Measurements from ENCODE around the gene RAD52.

Gene RAD52

DNA sequence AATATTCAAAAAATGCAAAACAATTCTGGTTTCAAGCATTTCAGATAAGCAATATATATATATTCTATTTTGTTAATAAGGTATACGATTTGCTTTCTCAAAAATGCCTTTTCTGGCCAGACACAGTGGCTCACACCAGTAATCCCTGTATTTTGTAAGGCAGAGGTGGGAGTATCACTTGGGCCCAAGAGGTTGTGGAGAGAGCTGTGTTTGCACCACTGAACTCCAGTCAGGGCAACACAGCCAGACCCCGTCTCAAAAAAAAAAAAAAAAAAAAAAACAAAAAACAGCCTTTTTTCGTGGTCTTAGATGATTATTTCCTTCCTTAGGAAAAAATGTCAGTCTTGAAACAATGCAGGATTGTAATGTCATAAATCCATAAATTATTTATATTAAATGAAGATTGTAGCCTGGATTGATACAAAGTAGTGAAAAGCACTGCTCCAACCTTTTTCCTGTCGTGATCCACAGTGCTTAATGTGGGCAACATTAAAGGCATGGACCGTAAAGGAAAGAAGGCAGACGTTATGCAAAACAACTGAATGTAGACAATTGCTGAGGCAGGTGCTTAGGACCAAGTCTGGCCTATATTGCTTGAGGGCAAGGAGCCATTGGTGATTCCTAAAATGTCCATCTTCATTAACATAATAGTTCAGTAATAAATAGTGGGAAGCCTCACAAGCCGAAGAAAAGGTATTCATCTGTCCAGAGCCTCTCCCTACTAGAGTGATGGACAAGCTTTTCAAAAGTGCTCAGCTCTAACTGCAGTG lies 36.8 kb downstream of the RAD52 start:
- DNase-seq = no peak

DNA sequence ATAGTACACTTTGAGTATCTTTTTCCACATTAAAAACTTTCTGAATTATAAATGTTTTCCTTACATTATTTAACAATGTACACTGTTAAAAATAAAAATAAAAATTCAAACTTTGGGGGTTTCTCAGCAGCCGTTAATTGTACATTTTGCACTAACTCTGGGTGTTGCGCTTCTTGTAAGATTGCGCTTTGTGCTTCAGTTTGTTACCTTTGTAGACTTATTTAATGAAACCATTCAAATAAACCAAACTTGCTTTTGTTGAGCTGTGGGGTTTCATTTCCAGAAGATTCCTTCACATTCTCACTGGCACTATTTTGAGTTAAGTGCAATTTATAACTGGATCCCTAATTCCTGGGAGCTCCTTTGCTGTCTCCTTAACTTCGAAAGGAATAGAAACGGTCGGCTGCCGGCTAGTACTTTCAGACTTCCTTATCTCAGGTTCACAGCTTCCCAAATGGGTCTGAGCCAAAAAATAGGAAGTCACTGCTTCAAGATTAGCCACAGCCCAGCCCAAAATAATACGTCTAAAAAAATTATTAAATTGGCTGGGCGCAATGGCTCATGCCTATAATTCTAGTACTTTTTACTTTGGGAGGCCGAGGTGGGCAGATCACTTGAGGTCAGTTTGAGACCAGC lies 38.2 kb downstream of the RAD52 start:
- no peak for DNase-seq

DNA sequence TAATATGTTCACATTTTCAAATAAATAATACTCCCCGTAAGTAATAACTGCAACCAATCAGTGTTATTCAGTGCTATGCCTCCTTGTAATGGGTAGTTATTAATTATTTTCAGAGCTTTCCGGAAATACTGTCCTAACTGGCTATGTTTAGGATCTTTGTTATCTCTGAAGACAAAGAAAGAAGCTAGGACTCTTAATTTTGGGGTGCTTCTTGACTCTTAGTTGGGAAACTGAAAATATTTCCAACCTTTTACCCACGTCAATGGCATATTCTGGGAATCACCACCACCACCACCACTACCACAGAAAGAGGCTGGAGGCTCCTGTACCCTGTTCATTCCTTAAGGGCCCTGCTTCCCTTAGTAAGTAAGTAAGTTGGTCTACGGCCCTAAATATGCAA lies 39.1 kb downstream of the RAD52 start:
- DNase-seq = no peak

DNA sequence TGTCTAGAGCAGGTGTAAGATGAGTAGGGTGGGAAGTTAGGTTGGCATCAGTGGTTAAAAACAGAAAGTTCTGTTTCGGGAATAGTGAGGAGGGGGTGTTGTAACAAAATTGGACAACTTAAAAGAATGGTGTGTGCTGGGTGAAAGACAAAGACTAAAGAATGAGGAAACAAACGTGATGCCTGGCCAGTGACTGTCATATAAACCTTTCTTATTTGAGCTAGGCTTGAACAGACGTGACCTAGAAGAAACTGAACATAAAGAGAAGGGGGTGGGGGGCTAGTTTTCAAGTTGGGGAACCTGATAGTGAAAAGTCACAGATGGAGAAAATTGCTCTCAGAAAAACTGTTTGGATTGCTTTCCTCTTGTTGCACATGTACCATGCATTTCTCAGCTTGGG lies 39.6 kb downstream of the RAD52 start:
- no peak for DNase-seq

DNA sequence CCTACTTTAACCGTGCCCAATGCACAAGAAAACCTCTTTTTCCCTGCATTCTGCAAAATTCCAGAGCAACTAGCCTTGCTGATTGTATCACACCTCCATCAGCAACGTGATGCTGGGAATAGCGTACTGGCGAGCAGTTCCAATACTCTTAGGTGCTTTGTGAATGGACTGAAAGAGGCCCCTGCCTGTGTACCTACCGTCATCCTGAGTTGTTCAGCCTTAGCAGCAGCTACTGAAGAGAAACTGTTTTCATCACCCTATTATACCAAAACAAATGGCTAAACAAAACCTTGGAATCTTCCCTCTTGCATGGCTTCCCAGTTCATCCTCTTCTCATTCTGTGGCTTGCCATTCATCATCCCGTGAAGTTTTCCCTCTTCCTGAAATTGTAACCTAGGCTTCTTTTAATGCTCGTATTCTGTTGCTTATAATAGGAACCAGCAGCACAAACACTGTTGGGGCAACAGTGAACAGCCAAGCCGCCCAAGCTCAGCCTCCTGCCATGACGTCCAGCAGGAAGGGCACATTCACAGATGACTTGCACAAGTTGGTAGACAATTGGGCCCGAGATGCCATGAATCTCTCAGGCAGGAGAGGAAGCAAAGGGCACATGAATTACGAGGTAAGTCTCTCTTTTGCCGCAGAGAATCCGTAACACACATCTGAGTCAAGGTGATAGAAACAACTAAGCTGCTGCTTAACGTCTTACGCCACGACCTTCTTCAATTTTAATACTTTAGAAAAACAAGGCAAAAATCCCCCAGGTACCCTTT lies 41.9 kb downstream of the RAD52 start:
- DNase-seq = no peak

DNA sequence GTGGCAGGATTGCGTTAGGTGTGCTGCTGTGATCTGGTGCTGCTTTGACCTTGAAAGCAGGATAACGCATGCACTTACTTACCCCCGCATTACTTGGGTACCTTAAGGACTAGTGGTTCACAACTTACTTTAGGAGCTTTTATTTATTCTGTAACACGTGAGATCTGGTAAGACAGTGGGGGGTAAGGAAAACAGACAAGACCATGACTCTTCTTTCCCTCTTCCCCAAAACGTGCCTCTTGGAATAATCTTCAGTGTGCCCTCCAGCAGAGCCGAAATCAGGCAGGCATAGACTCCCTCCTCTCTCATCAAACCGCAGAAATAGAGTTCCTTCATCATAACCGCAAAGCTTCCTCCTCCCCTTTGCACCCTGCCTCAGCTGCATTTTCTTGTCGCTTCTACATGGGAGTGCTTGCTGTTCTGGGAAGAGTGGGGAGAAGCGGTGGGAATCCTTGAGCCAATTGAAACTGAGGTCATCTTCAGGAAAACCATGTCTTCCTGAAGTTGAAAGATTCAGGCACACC lies 43.4 kb downstream of the RAD52 start:
- no peak for DNase-seq

DNA sequence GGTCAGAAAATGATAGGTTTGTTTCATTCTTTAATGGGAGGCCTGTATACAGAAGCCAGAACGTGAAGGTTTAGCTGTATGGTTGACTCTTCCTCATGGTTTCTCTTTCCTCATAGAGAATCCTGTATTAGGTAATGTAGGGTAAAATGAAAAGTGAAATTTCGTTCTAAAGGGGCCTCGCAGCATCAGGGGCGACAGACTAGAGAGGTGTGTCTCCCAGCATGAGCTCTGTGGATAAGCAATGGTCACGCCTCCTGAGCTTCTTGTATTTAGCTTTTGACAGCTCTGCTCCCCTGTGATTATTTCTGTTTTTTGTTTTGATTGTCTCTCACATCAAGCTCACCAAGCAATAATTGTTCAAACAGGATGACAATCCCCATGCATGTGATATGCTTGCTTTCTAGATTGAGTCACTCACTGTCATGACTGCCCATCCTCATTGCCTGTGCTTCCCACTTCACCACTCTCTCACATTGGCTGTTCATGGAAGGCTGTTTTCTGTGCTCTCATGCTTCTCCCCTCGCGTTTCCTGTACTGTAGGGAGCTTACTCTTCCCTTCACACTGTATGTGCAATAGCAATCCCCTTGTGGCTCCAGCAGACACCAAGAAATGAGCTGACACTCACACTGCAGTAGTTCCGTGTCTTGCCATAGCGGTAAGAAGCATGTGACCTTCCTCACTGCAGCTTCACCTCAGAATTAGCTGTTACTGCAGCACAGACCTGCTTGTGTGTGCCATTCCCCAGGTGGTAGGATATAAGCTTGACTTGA lies 44.0 kb downstream of the RAD52 start:
- no peak for DNase-seq

DNA sequence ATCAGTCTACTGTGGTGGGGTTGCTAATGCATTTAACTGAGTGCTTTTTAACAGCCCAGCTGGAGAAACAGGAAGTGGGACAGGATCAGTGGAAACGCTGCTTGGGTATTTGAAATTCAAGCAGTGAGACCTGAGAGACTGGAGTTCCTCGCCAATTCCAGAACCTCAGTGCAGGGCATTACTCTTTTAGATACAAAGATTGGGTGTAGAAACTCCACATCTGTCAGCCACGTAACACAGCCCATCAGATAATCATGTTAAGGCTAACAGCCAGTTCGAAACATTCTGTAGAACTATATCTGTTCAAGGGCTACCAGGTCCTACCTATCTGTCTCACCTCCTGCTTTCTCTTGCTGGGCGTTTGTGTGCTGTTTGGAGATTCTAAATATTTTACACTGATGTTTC lies 45.5 kb downstream of the RAD52 start:
- no peak for DNase-seq

DNA sequence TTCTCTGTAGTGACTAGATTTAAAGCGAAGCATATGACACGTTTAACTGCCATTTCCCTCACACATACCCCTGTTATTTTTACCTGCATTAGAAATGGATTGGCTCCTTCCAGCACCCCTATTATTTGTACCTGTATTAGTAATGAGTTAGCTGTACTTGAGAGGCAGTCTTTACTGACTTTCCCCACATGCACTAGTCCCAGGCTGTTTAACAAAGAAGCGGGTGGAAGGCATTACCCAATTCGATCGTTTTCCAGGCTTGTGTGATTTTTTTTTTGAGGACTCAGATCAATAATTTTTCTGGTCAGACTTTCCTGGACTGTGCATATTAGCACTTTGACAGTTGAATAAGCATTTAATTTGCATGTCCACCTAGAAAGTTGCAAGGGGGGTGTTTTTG lies 46.4 kb downstream of the RAD52 start:
- no peak for DNase-seq

DNA sequence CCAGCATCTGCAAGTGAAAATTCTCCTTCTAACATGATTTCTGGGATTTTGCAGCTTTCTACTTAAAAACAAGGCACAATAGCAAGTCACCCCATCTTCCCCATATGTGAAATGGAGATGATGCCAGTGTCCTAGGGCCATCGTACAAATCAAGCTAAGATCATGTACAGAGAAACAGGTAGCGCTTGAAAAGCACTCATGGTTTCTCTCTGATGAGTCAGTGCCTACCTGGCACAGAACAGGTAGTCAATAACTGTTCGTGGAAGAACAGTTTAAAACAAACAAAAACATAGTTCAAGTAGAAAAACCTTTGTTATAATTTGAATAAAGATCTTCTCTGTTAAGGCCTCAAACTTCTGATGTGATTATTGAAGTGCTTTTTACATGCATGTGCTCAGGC lies 46.9 kb downstream of the RAD52 start:
- no peak for DNase-seq

DNA sequence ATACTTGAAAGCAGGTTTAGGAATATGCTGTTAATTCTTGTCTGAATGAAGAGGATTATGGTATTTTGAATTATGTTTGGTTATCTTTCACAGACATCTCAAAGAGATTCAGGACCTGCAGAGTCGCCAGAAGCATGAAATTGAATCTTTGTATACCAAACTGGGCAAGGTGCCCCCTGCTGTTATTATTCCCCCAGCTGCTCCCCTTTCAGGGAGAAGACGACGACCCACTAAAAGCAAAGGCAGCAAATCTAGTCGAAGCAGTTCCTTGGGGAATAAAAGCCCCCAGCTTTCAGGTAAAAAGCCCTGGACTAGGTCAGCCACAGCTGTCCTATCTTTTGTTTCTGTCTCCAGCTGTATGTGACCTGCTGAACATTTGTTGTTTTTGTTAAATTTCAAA lies 52.1 kb downstream of the RAD52 start:
- no peak for DNase-seq

DNA sequence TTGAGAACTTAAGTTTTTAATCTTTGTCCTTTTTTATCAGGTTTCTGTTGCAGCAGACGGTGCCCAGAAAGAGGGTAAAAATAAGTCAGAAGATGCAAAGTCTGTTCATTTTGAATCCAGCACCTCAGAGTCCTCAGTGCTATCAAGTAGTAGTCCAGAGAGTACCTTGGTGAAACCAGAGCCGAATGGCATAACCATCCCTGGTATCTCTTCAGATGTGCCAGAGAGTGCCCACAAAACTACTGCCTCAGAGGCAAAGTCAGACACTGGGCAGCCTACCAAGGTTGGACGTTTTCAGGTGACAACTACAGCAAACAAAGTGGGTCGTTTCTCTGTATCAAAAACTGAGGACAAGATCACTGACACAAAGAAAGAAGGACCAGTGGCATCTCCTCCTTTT lies 53.5 kb downstream of the RAD52 start:
- DNase-seq = no peak

DNA sequence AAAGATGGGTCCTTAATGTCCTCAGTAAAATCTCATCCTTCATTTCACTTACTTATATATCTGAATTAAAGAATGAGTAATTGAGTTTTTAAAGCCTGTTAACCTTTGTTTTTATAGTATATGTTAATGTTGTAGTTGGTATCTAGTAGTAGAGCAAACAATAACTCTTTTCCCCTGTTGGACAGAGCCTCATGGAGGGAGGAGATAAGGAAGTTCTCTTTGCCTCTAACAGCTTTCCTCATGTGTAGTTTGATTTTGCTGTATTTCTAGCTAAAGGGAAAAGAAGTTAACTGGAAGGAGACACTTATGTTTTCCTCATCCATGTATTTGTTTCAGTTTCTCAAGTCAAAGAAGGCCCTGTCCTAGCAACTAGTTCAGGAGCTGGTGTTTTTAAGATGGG lies 55.3 kb downstream of the RAD52 start:
- DNase-seq = no peak

DNA sequence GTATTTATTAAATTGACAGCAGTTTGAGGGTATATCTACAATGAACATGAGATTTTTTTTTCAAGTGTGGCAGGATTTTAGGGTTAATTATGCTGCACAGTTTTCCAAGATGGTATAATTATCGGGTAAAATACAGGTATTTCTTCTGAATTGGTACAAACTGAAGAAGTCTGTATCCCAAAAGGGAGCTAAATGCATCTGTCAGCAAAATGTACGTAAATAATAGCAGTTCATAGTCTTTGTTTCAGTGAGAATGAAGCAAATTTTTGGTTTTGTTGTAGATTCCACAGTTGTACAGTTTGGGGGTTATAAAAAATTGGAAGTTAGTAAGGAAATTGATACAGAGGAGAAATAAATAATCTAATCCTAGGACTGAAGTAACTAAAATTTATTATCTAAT lies 63.3 kb downstream of the RAD52 start:
- DNase-seq = no peak

DNA sequence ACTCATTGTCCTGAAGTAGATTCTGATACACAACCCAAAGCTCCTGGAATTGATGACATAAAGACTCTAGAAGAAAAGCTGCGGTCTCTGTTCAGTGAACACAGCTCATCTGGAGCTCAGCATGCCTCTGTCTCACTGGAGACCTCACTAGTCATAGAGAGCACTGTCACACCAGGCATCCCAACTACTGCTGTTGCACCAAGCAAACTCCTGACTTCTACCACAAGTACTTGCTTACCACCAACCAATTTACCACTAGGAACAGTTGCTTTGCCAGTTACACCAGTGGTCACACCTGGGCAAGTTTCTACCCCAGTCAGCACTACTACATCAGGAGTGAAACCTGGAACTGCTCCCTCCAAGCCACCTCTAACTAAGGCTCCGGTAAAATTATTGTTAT lies 63.8 kb downstream of the RAD52 start:
- no peak for DNase-seq

DNA sequence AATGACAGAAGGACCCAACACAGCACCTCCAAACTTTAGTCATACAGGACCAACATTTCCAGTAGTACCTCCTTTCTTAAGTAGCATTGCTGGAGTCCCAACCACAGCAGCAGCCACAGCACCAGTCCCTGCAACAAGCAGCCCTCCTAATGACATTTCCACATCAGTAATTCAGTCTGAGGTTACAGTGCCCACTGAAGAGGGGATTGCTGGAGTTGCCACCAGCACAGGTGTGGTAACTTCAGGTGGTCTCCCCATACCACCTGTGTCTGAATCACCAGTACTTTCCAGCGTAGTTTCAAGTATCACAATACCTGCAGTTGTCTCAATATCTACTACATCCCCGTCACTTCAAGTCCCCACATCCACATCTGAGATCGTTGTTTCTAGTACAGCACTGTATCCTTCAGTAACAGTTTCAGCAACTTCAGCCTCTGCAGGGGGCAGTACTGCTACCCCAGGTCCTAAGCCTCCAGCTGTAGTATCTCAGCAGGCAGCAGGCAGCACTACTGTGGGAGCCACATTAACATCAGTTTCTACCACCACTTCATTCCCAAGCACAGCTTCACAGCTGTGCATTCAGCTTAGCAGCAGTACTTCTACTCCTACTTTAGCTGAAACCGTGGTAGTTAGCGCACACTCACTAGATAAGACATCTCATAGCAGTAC lies 64.6 kb downstream of the RAD52 start:
- no peak for DNase-seq

DNA sequence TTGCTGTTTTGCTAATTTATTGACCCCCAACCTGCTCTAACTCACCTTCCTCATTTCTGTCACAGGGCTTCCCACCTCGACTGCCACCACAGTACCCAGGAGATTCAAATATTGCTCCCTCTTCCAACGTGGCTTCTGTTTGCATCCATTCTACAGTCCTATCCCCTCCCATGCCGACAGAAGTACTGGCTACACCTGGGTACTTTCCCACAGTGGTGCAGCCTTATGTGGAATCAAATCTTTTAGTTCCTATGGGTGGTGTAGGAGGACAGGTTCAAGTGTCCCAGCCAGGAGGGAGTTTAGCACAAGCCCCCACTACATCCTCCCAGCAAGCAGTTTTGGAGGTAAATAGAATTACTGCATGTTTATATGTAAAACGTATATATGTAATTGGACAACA lies 68.8 kb downstream of the RAD52 start:
- no peak for DNase-seq

DNA sequence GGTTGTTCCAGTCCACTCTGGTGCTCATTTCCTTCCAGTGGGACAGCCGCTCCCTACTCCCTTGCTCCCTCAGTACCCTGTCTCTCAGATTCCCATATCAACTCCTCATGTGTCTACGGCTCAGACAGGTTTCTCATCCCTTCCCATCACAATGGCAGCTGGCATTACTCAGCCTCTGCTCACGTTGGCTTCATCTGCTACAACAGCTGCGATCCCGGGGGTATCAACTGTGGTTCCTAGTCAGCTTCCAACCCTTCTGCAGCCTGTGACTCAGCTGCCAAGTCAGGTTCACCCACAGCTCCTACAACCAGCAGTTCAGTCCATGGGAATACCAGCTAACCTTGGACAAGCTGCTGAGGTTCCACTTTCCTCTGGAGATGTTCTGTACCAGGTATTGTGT lies 69.9 kb downstream of the RAD52 start:
- no peak for DNase-seq

DNA sequence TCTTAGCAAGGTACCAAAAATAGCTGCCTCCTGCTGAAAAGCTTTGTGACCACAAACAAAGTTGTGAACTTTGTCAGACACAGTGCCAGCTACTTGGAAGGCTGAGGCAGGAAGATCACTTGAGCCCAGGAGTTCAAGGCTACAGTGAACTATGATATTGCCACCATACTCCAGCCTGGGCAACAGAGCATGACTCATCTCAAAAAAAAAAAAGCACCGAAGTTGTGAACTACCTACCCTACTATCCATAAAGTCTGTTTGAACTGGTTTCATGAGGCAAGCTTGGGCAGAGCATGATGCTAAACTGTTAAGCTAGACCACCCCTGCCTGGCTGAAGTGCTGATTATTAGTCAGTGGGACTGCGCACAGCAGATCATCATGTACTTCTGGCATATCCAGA lies 75.5 kb downstream of the RAD52 start:
- DNase-seq = no peak

DNA sequence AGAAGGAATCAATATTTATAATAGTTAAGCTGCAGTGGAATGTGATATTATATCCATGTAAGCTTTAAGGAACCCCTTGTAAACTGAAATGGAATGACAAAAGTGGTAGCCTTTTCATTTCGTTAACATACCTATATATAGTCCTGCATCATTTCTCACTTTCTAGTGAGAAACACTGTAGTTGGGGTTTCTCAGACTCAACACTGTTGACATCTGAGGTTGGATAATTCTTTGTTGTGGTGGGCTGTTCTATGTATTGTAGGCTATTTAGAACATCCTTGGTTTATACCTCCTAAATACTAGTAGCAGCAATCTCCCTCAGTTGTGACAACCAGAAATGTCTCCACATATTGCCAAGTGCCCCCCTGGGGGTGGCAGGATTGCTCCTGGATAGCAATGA lies 79.1 kb downstream of the RAD52 start:
- DNase-seq = no peak

DNA sequence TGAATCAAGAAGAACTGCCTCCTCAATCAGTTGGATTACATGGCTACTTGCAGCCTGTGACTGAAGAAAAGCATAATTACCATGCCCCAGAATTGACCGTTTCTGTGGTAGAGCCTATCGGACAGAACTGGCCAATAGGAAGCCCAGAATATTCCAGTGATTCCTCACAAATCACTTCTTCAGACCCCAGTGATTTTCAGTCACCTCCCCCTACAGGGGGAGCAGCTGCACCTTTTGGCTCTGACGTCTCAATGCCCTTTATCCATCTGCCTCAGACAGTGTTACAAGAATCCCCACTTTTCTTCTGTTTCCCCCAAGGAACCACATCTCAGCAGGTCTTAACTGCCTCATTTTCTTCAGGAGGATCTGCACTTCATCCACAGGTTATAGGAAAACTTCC lies 80.8 kb downstream of the RAD52 start:
- DNase-seq = no peak

DNA sequence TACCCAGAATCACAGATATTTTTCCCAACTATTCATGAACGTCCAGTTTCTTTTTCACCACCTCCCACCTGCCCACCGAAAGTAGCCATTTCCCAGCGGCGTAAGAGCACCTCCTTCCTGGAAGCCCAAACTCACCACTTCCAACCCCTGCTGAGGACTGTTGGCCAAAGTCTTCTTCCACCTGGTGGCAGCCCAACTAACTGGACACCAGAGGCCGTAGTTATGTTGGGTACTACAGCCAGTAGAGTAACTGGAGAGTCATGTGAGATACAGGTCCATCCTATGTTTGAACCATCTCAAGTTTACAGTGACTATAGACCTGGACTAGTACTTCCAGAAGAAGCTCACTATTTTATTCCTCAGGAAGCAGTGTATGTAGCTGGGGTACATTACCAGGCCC lies 81.6 kb downstream of the RAD52 start:
- DNase-seq = no peak

DNA sequence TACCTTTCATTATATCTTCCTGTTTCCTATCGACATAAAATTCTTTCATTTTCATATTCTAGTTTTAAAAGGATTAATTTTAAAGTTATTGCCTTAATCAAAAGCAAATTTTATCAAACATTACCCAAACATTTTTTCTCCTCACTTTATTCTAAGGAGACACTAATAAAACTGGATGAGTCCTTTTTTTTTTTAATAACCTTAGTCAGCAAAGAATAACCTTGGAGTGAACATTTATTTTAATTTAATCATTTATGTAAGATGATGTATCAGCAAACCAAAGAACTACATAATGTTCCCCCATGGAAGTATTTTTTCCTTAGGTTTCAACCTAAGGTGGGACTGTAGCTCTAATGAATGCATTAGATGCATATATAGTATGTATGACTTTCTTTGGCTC lies 83.9 kb downstream of the RAD52 start:
- no peak for DNase-seq
